GM12878 (cell line): ENCODE measurements around the gene RGS6. TPM values are rescaled to one million over a fixed set of nuclear protein-coding genes. Genes with fewer than 3 reads are reported as not detected.

Source experiments
- ATAC-seq: fragments of 200-7000 bp; cut with Tn5 transposase; 3 replicates; pipeline ENCODE4 v1.9.1; 2020; ENCODE audit warnings: mild to moderate bottlenecking, moderate library complexity
- BruUV-seq: library from RNA; stranded (reverse); fragments of 400-500 nt; replicated peaks from 2 replicates; lab custom pipeline; 2021; lab: Mats Ljungman, UMichigan
- CTCF ChIA-PET: fragments of 300-600 bp; sonication (Branson Sonifier 250); formaldehyde crosslinking; extraction: SDS; loops from one replicate; lab custom pipeline; 2021; ENCODE audit warnings: inconsistent platforms; lab: Yijun Ruan, JAX
- POLR2A ChIA-PET: fragments of 350-600 bp; formaldehyde crosslinking; extraction: SDS; loops from one replicate; lab custom pipeline; 2021; ENCODE audit warnings: inconsistent platforms; lab: Charles Lee
- RAD21 ChIA-PET: fragments of 300-600 bp; sonication (Branson Sonifier 250); formaldehyde crosslinking; loops from one replicate; lab custom pipeline; 2023; ENCODE audit warnings: antibody characterized with exemption; ENCODE audit not compliant: unreplicated experiment; lab: Charles Lee
- SMC1A ChIA-PET: fragments of 300-600 bp; sonication (Branson Sonifier 250); formaldehyde crosslinking; loops from one replicate; lab custom pipeline; 2023; ENCODE audit not compliant: unreplicated experiment, uncharacterized antibody; lab: Charles Lee
- DNase-seq: peaks from one replicate; pipeline ENCODE4 v3.0.0-alpha.2; 2011; ENCODE audit warnings: low read depth, low spot score
- FAIRE-seq: peaks from 3 replicates; lab custom pipeline; 2011; peaks lifted over from hg19 to GRCh38; lab: Jason Lieb, UNC
- H2AFZ ChIP-seq: 2 replicates; pipeline ENCODE4 v1.6.0; 2011; ENCODE audit warnings: low read depth, low read length, control low read depth; ENCODE audit not compliant: control insufficient read depth
- H3K27ac ChIP-seq: 2 replicates; pipeline ENCODE4 v1.5.1; 2011; ENCODE audit warnings: control low read depth; ENCODE audit not compliant: control insufficient read depth, insufficient read depth
- H3K27me3 ChIP-seq, 2 experiments: replicated peaks in 1 of 2; 2 replicates each; pipeline versions ENCODE4 v1.6.0 to v1.6.1; 2011; ENCODE audit warnings: low read length in 1 of 2; ENCODE audit not compliant: control insufficient read depth in 2 of 2, insufficient read depth in 2 of 2
- H3K36me3 ChIP-seq, 2 experiments: 2 replicates each; pipeline ENCODE4 v1.5.1; 2011; ENCODE audit warnings: low read length in 1 of 2; ENCODE audit not compliant: control insufficient read depth in 2 of 2, insufficient read depth in 2 of 2
- H3K4me1 ChIP-seq: 2 replicates; pipeline ENCODE4 v1.6.1; 2011; ENCODE audit warnings: mild to moderate bottlenecking, low read length, moderate library complexity, mixed read lengths; ENCODE audit not compliant: control insufficient read depth, insufficient read depth
- H3K4me2 ChIP-seq: 2 replicates; pipeline ENCODE4 v1.6.0; 2011; ENCODE audit warnings: control low read depth; ENCODE audit not compliant: control insufficient read depth, insufficient read depth
- H3K4me3 ChIP-seq: fragments of 200-600 bp; sonication (generic); 2 replicates; pipeline ENCODE4 v1.5.1; 2016
- H3K79me2 ChIP-seq: 2 replicates; pipeline ENCODE4 v1.6.0; 2011; ENCODE audit warnings: low read length; ENCODE audit not compliant: control insufficient read depth, insufficient read depth
- H3K9ac ChIP-seq: 2 replicates; pipeline ENCODE4 v1.8.0; 2011; ENCODE audit warnings: low read length, control low read depth, mixed read lengths; ENCODE audit not compliant: control insufficient read depth, insufficient read depth
- H3K9me3 ChIP-seq: replicated peaks from 3 replicates; pipeline ENCODE4 v1.5.1; 2011; ENCODE audit warnings: mild to moderate bottlenecking, low read length; ENCODE audit not compliant: control insufficient read depth, insufficient read depth
- H4K20me1 ChIP-seq: 2 replicates; pipeline ENCODE4 v1.6.0; 2011; ENCODE audit not compliant: control insufficient read depth, insufficient read depth
- EED ChIP-seq: sonication (generic); IDR thresholded peaks from 2 replicates; pipeline ENCODE4 v1.6.1; 2016; ENCODE audit warnings: antibody characterized with exemption, low read depth
- FOS ChIP-seq: IDR thresholded peaks from 3 replicates; pipeline ENCODE4 v1.6.1; 2011; ENCODE audit warnings: borderline replicate concordance; ENCODE audit not compliant: insufficient read length; ENCODE audit errors: extremely low read depth
- GATAD2B ChIP-seq: fragments of 450-650 bp; conservative IDR thresholded peaks from 2 replicates; pipeline ENCODE4 v1.6.1; 2017; ENCODE audit warnings: low read depth, mild to moderate bottlenecking, moderate library complexity
- MYC ChIP-seq: IDR thresholded peaks from 2 replicates; pipeline ENCODE4 v1.6.1; 2011; ENCODE audit warnings: mild to moderate bottlenecking, low read length, moderate library complexity, inconsistent platforms; ENCODE audit not compliant: insufficient read depth, insufficient replicate concordance, insufficient read length, severe bottlenecking
- NKRF ChIP-seq: fragments of 450-650 bp; conservative IDR thresholded peaks from 2 replicates; pipeline ENCODE4 v1.6.1; 2017; ENCODE audit warnings: mild to moderate bottlenecking, moderate library complexity
- NRF1 ChIP-seq: conservative IDR thresholded peaks from 2 replicates; pipeline ENCODE4 v1.6.1; 2011; ENCODE audit warnings: mild to moderate bottlenecking, low read depth, low read length, improper control_type of control experiment
- PKNOX1 ChIP-seq: fragments of 450-650 bp; IDR thresholded peaks from 2 replicates; pipeline ENCODE4 v1.6.1; 2016; ENCODE audit warnings: mild to moderate bottlenecking
- SP1 ChIP-seq: IDR thresholded peaks from one replicate; pipeline ENCODE4 v1.6.1; 2011; ENCODE audit warnings: low read depth, low read length
- TCF12 ChIP-seq: IDR thresholded peaks from 2 replicates; pipeline ENCODE4 v1.6.1; 2011; ENCODE audit warnings: low read depth, mild to moderate bottlenecking, low read length
- ZNF217 ChIP-seq: fragments of 450-650 bp; IDR thresholded peaks from 2 replicates; pipeline ENCODE4 v1.6.1; 2017; ENCODE audit warnings: antibody characterized with exemption, mild to moderate bottlenecking
- WGBS: methylation state at CpG from one replicate; pipeline ENCODE4 v1.1.6; 2016; ENCODE audit warnings: low lambda C conversion rate; ENCODE audit not compliant: insufficient replicate concordance, insufficient coverage; ENCODE audit errors: missing lambda C conversion rate; 5-methylcytosine and 5-hydroxymethylcytosine counted together
- in situ Hi-C: fragments of 300-500 bp; cut with MboI; formaldehyde crosslinking; loops from 9 replicates; pipeline ENCODE4 v1.14.3; 2018; ENCODE audit warnings: mixed read lengths
- intact Hi-C: fragments of 100-400 bp; cut with micrococcal nuclease; formaldehyde crosslinking; loops from one replicate; pipeline ENCODE4 v1.14.2; 2022; ENCODE audit not compliant: unreplicated experiment
- polyA plus RNA-seq, 11 experiments: library from polyadenylated mRNA; depleted of rRNA in 4 of 11; unstranded in 6 of 11; stranded (reverse) in 5 of 11; fragments of >200 nt; fragmentation: Nextera tagmentation in 4 of 11; fragmentation: Illumina TruSeq in 1 of 11; extraction: Ambion mirVana in 4 of 11; extraction: Trizol in 1 of 11; gene quantifications; 1 replicate in 1 of 11; 2 replicates in 10 of 11; pipeline versions ENCODE4 v1.2.1 to v1.2.3, GENCODE V29; 2011 to 2016; ENCODE audit warnings: inconsistent platforms in 2 of 11, missing spikeins in 2 of 11, low read depth in 1 of 11
- total RNA-seq, 4 experiments: library from RNA; depleted of rRNA in 3 of 4; stranded (reverse); fragments of >200 nt in 3 of 4; fragmentation: Illumina TruSeq in 1 of 4; extraction: Trizol in 1 of 4; gene quantifications; 2 replicates each; pipeline versions ENCODE4 v1.2.1 to v1.2.3, GENCODE V29; 2013 to 2021
- TF ChIP-seq, protein P1 (sequence below): IDR thresholded peaks from 2 replicates; pipeline ENCODE4 v1.6.1; 2012; ENCODE audit warnings: low read length, inconsistent platforms
- TF ChIP-seq, protein P2 (sequence below): fragments of 450-650 bp; IDR thresholded peaks from 2 replicates; pipeline ENCODE4 v1.6.1; 2014; ENCODE audit warnings: mild to moderate bottlenecking
- TF ChIP-seq, protein P3 (sequence below): fragments of 450-650 bp; IDR thresholded peaks from 2 replicates; pipeline ENCODE4 v1.6.1; 2017; ENCODE audit warnings: antibody characterized with exemption, mild to moderate bottlenecking, moderate library complexity

The RGS6 gene
- total and polyA plus RNA-seq, 10 of the 15 experiments (the other 5 are each of a cell fraction or from before 2014, with no cell fraction given): 3.9 to 18.1 (median 12.4) TPM

- CTCF ChIA-PET: interaction anchor here (0.6 to 2.2 kb wide), 6 partner anchors 11 to 71 kb away, joined by 3 to 14 read pairs (median 3); partner anchors contain the start of gene RGS6
- SMC1A ChIA-PET: interaction anchor here (0.7 to 2.4 kb wide), 15 partner anchors 9 to 111 kb away, joined by 3 to 21 read pairs (median 5); partner anchors contain the start of gene RGS6
- H2AFZ ChIP-seq: peak overlapping the region; percentile 14
- no peaks in the 10 kb centered on the region for H4K20me1 ChIP-seq
- DNase-seq (no peak), FAIRE-seq (no peak), ATAC-seq (peak; percentile 79)
- in situ Hi-C loops (no loop called here), intact Hi-C loops (loop anchor here (2.0 kb wide), 1 partner anchor 35 kb away; the partner anchor contains the start of gene RGS6)
- BruUV-seq: no TSS peak
- H3K4me1 ChIP-seq: peaks cover 13% of the 10 kb centered on the region
- H3K4me3 ChIP-seq: 0 out of 2 replicates have a peak overlapping the region, but pooled peaks have one; percentile 17
- POLR2A ChIA-PET: interaction anchor here (0.6 to 1.1 kb wide), 6 partner anchors 9 to 171 kb away, joined by 3 to 6 read pairs (median 4); no protein-coding TSS in a partner anchor
- no peaks in the 10 kb centered on the region for H3K36me3 ChIP-seq
- H3K27me3 ChIP-seq: no peaks in the 10 kb centered on the region
- H3K79me2 ChIP-seq: no peaks in the 10 kb centered on the region
- 5% methylated on average over 1 of the region's 1 CpG for WGBS
- peak overlapping the region; percentile 5; the same call in 1 of the 2 replicates for H3K4me2 ChIP-seq
- H3K9ac ChIP-seq: no peak overlapping the region
- peak overlapping the region; percentile 75 for H3K27ac ChIP-seq
- no peaks in the 10 kb centered on the region; the same call in 2 of the 3 replicates for H3K9me3 ChIP-seq
- RAD21 ChIA-PET: interaction anchor here (0.7 to 2.4 kb wide), 6 partner anchors 10 to 509 kb away, joined by 3 to 14 read pairs (median 5); partner anchors contain the start of gene RGS6
- TF ChIP-seq TCF12: 0 out of 2 replicates have a peak, but pooled peaks have one; percentile 10
- TF ChIP-seq PKNOX1: peak; percentile 88
- no peak for TF ChIP-seq SP1
- no peak for TF ChIP-seq ZNF217
- TF ChIP-seq, protein P1, sequence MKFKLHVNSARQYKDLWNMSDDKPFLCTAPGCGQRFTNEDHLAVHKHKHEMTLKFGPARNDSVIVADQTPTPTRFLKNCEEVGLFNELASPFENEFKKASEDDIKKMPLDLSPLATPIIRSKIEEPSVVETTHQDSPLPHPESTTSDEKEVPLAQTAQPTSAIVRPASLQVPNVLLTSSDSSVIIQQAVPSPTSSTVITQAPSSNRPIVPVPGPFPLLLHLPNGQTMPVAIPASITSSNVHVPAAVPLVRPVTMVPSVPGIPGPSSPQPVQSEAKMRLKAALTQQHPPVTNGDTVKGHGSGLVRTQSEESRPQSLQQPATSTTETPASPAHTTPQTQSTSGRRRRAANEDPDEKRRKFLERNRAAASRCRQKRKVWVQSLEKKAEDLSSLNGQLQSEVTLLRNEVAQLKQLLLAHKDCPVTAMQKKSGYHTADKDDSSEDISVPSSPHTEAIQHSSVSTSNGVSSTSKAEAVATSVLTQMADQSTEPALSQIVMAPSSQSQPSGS: peak; percentile 72
- TF ChIP-seq, protein P2, sequence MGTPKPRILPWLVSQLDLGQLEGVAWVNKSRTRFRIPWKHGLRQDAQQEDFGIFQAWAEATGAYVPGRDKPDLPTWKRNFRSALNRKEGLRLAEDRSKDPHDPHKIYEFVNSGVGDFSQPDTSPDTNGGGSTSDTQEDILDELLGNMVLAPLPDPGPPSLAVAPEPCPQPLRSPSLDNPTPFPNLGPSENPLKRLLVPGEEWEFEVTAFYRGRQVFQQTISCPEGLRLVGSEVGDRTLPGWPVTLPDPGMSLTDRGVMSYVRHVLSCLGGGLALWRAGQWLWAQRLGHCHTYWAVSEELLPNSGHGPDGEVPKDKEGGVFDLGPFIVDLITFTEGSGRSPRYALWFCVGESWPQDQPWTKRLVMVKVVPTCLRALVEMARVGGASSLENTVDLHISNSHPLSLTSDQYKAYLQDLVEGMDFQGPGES: no peak
- TF ChIP-seq EED: no peak
- TF ChIP-seq FOS: no peak
- TF ChIP-seq GATAD2B: no peak
- no peak for TF ChIP-seq NRF1
- TF ChIP-seq NKRF: no peak
- TF ChIP-seq MYC: no peak
- TF ChIP-seq, protein P3, sequence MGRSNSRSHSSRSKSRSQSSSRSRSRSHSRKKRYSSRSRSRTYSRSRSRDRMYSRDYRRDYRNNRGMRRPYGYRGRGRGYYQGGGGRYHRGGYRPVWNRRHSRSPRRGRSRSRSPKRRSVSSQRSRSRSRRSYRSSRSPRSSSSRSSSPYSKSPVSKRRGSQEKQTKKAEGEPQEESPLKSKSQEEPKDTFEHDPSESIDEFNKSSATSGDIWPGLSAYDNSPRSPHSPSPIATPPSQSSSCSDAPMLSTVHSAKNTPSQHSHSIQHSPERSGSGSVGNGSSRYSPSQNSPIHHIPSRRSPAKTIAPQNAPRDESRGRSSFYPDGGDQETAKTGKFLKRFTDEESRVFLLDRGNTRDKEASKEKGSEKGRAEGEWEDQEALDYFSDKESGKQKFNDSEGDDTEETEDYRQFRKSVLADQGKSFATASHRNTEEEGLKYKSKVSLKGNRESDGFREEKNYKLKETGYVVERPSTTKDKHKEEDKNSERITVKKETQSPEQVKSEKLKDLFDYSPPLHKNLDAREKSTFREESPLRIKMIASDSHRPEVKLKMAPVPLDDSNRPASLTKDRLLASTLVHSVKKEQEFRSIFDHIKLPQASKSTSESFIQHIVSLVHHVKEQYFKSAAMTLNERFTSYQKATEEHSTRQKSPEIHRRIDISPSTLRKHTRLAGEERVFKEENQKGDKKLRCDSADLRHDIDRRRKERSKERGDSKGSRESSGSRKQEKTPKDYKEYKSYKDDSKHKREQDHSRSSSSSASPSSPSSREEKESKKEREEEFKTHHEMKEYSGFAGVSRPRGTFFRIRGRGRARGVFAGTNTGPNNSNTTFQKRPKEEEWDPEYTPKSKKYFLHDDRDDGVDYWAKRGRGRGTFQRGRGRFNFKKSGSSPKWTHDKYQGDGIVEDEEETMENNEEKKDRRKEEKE: no peak
Observed at GRCh38 chr14:71967704-71968103, 35.5 kb downstream of the RGS6 start.
